ENCODE data around the gene DCXR. TPM values are rescaled to one million over a fixed set of nuclear protein-coding genes. Genes with fewer than 3 reads are reported as not detected.
A peak's percentile ranks its signal among the peaks of the same experiment; 100 is the strongest.

Gene DCXR
- total and polyA plus RNA-seq, 2 of the 13 experiments (the other 11 are each of a cell fraction or from before 2014, with no cell fraction given) = 287 to 311 TPM

- TF ChIP-seq, protein P1, sequence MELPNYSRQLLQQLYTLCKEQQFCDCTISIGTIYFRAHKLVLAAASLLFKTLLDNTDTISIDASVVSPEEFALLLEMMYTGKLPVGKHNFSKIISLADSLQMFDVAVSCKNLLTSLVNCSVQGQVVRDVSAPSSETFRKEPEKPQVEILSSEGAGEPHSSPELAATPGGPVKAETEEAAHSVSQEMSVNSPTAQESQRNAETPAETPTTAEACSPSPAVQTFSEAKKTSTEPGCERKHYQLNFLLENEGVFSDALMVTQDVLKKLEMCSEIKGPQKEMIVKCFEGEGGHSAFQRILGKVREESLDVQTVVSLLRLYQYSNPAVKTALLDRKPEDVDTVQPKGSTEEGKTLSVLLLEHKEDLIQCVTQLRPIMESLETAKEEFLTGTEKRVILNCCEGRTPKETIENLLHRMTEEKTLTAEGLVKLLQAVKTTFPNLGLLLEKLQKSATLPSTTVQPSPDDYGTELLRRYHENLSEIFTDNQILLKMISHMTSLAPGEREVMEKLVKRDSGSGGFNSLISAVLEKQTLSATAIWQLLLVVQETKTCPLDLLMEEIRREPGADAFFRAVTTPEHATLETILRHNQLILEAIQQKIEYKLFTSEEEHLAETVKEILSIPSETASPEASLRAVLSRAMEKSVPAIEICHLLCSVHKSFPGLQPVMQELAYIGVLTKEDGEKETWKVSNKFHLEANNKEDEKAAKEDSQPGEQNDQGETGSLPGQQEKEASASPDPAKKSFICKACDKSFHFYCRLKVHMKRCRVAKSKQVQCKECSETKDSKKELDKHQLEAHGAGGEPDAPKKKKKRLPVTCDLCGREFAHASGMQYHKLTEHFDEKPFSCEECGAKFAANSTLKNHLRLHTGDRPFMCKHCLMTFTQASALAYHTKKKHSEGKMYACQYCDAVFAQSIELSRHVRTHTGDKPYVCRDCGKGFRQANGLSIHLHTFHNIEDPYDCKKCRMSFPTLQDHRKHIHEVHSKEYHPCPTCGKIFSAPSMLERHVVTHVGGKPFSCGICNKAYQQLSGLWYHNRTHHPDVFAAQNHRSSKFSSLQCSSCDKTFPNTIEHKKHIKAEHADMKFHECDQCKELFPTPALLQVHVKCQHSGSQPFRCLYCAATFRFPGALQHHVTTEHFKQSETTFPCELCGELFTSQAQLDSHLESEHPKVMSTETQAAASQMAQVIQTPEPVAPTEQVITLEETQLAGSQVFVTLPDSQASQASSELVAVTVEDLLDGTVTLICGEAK (IDR thresholded peaks at IDR 0.05) = no peak
- TF ChIP-seq, protein P1 (CRISPR knock-in tag; IDR thresholded peaks at IDR 0.05) = peak; percentile 39; the same call in 1 of the 2 replicates
- TF ChIP-seq SMAD9 (CRISPR knock-in tag; IDR thresholded peaks at IDR 0.05) (peak; percentile 19; the same call in 1 of the 2 replicates), ZNF225 (CRISPR knock-in tag; IDR thresholded peaks at IDR 0.05) (0 out of 2 replicates have a peak, but pooled peaks have one; percentile 57), ZNF580 (CRISPR knock-in tag; IDR thresholded peaks at IDR 0.05; ENCODE audit: borderline replicate concordance, low read depth) (0 out of 2 replicates have a peak, but pooled peaks have one; percentile 50), HMGXB3 (CRISPR knock-in tag; IDR thresholded peaks at IDR 0.05; ENCODE audit: borderline replicate concordance) (no peak), ZNF260 (CRISPR knock-in tag; IDR thresholded peaks at IDR 0.05; ENCODE audit: borderline replicate concordance, low read depth) (no peak), CREB3 (CRISPR knock-in tag; IDR thresholded peaks at IDR 0.05) (0 out of 2 replicates have a peak, but pooled peaks have one; percentile 48), NAIF1 (CRISPR knock-in tag; IDR thresholded peaks at IDR 0.05; ENCODE audit: borderline replicate concordance) (no peak; the same call in 1 of the 2 replicates), CEBPB (IDR thresholded peaks at IDR 0.05; ENCODE audit: borderline replicate concordance, low read depth, low read length) (no peak), TFDP1 (CRISPR knock-in tag; IDR thresholded peaks at IDR 0.05; ENCODE audit: borderline replicate concordance) (peak; percentile 52; the same call in 1 of the 2 replicates)
These were observed 16.2 kb downstream of the DCXR start (continued) for GRCh38 chr17:82021107-82021899.
